HepG2 (cell line): ENCODE measurements around the gene MYO19. TPM values are rescaled to one million over a fixed set of nuclear protein-coding genes. Genes with fewer than 3 reads are reported as not detected.

Experiments used
- ARNTL ChIP-seq: sonication (generic); formaldehyde crosslinking; IDR thresholded peaks from 2 replicates; pipeline ENCODE4 v1.4.0; 2020; ENCODE audit warnings: mild to moderate bottlenecking, missing genetic modification reagents
- CAMTA2 ChIP-seq: sonication (generic); formaldehyde crosslinking; IDR thresholded peaks from 2 replicates; pipeline ENCODE4 v1.4.0; 2020; ENCODE audit warnings: mild to moderate bottlenecking, missing genetic modification reagents, borderline replicate concordance
- CHD2 ChIP-seq: IDR thresholded peaks from 2 replicates; pipeline ENCODE4 v1.6.1; 2011; ENCODE audit warnings: low read depth, low read length, improper control_type of control experiment
- GABPB1 ChIP-seq: IDR thresholded peaks from 2 replicates; pipeline ENCODE4 v1.6.1; 2016; ENCODE audit warnings: mild to moderate bottlenecking, missing genetic modification reagents, moderate library complexity, missing compliant biosample characterization
- GLI4 ChIP-seq: sonication (generic); formaldehyde crosslinking; IDR thresholded peaks from 2 replicates; pipeline ENCODE4 v1.5.1; 2020; ENCODE audit warnings: missing genetic modification reagents, mild to moderate bottlenecking, moderate library complexity, borderline replicate concordance
- KDM6A ChIP-seq: IDR thresholded peaks from 2 replicates; pipeline ENCODE4 v1.6.1; 2016; ENCODE audit warnings: low read depth
- ZFP82 ChIP-seq: sonication (generic); formaldehyde crosslinking; IDR thresholded peaks from 2 replicates; pipeline ENCODE4 v1.5.1; 2020; ENCODE audit warnings: mild to moderate bottlenecking, missing genetic modification reagents, borderline replicate concordance
- ZNF232 ChIP-seq: sonication (generic); formaldehyde crosslinking; IDR thresholded peaks from 2 replicates; pipeline ENCODE4 v1.4.0; 2020; ENCODE audit warnings: missing genetic modification reagents, borderline replicate concordance
- ZNF317 ChIP-seq: sonication (generic); formaldehyde crosslinking; IDR thresholded peaks from 2 replicates; pipeline ENCODE4 v1.5.0; 2020; ENCODE audit warnings: mild to moderate bottlenecking, missing genetic modification reagents
- ZNF326 ChIP-seq: sonication (generic); formaldehyde crosslinking; IDR thresholded peaks from 2 replicates; pipeline ENCODE4 v1.4.0; 2020; ENCODE audit warnings: missing genetic modification reagents, borderline replicate concordance
- ZNF879 ChIP-seq: sonication (generic); formaldehyde crosslinking; IDR thresholded peaks from 2 replicates; pipeline ENCODE4 v1.8.1; 2023; ENCODE audit warnings: missing genetic modification reagents
- polyA plus RNA-seq, 8 experiments: library from polyadenylated mRNA; depleted of rRNA in 3 of 8; stranded (reverse) in 7 of 8; unstranded in 1 of 8; fragments of >200 nt; fragmentation: Illumina TruSeq in 4 of 8; extraction: Trizol in 4 of 8; gene quantifications; 2 replicates each; pipeline versions ENCODE4 v1.2.1 to v1.2.3, GENCODE V29; 2011 to 2016; ENCODE audit warnings: low read depth in 4 of 8, missing spikeins in 1 of 8, mixed read lengths in 1 of 8; ENCODE audit not compliant: insufficient read depth in 1 of 8
- total RNA-seq, 5 experiments: library from RNA; depleted of rRNA; stranded (reverse); fragments of >200 nt; fragmentation: Illumina TruSeq; extraction: Trizol; gene quantifications; 2 replicates each; pipeline ENCODE4 v1.2.3, GENCODE V29; 2016; ENCODE audit warnings: low read depth in 1 of 5
- TF ChIP-seq, protein P1 (sequence below): sonication (generic); IDR thresholded peaks from 2 replicates; pipeline ENCODE4 v1.6.1; 2016; ENCODE audit warnings: low read depth, borderline replicate concordance
- TF ChIP-seq, protein P2 (sequence below): sonication (generic); formaldehyde crosslinking; IDR thresholded peaks from 2 replicates; pipeline ENCODE4 v1.4.0; 2020; ENCODE audit warnings: mild to moderate bottlenecking, missing genetic modification reagents
- TF ChIP-seq, protein P3 (sequence below): sonication (generic); formaldehyde crosslinking; IDR thresholded peaks from 2 replicates; pipeline ENCODE4 v1.4.0; 2020; ENCODE audit warnings: missing genetic modification reagents
- TF ChIP-seq, protein P4 (sequence below): sonication (generic); formaldehyde crosslinking; IDR thresholded peaks from 2 replicates; pipeline ENCODE4 v1.5.0; 2020; ENCODE audit warnings: missing genetic modification reagents
- TF ChIP-seq, protein P5 (sequence below): sonication (generic); formaldehyde crosslinking; IDR thresholded peaks from 2 replicates; pipeline ENCODE4 v1.4.0; 2020; ENCODE audit warnings: mild to moderate bottlenecking, missing genetic modification reagents

MYO19 gene
- total and polyA plus RNA-seq, 2 of the 13 experiments (the other 11 are each of a cell fraction or from before 2014, with no cell fraction given): 75.7 to 82.3 TPM

DNA sequence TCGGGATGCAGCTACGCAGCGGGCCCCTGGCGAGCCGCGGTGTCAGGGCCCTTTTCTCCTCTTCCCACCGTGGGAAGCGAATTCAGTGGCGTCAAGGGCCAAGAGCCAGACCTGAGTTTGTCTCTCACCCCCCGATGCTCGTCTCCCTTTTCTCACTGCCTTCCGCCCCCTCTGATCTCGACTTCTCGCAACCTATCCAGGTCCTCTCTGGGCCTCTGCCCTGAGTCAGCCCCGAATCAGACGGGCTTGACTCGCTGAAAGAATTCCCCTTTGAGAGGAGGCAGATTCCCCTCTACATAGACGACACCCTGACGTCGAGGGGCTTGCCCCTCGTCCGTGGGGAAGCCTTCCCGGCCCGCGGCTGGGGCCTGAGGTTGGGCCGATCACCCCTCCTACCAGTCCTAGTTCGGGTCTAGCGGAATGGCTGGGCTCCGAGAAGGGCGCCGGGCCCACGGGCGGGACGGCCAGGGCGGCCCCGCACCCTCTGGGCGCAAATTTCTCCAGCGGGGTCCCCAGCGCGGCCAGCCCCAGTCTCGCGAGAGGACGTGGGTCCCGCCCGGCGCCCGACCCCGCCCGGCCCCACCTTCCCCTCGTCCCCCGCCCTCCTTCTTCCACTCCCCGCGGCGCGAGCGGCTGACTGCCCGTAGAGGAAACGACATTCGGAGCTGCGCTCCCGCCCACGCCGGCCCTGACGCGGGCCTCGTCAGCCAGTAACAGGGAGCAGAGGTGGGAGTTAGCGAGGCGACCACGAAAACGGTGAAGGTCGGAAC lies 9.8 kb upstream of the MYO19 start, which contains the start of gene GGNBP2 (continued):
- TF ChIP-seq, protein P1, sequence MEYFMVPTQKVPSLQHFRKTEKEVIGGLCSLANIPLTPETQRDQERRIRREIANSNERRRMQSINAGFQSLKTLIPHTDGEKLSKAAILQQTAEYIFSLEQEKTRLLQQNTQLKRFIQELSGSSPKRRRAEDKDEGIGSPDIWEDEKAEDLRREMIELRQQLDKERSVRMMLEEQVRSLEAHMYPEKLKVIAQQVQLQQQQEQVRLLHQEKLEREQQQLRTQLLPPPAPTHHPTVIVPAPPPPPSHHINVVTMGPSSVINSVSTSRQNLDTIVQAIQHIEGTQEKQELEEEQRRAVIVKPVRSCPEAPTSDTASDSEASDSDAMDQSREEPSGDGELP: no peak
- TF ChIP-seq ZNF326 (CRISPR knock-in tag): no peak
- TF ChIP-seq, protein P2, sequence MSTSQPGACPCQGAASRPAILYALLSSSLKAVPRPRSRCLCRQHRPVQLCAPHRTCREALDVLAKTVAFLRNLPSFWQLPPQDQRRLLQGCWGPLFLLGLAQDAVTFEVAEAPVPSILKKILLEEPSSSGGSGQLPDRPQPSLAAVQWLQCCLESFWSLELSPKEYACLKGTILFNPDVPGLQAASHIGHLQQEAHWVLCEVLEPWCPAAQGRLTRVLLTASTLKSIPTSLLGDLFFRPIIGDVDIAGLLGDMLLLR (CRISPR knock-in tag): no peak
- TF ChIP-seq CHD2: peak; percentile 95
- no peak for TF ChIP-seq KDM6A (CRISPR knock-in tag)
- TF ChIP-seq ZNF317 (CRISPR knock-in tag): no peak; the same call in 1 of the 2 replicates
- peak; percentile 61; the same call in 1 of the 2 replicates for TF ChIP-seq CAMTA2 (CRISPR knock-in tag)
- peak; percentile 38 for TF ChIP-seq ARNTL (CRISPR knock-in tag)
- no peak for TF ChIP-seq ZFP82 (CRISPR knock-in tag)
- TF ChIP-seq GLI4: no peak
- TF ChIP-seq ZNF232 (CRISPR knock-in tag): no peak; the same call in 1 of the 2 replicates
- TF ChIP-seq ZNF879: peak; percentile 83; the same call in 1 of the 2 replicates
- TF ChIP-seq, protein P3, sequence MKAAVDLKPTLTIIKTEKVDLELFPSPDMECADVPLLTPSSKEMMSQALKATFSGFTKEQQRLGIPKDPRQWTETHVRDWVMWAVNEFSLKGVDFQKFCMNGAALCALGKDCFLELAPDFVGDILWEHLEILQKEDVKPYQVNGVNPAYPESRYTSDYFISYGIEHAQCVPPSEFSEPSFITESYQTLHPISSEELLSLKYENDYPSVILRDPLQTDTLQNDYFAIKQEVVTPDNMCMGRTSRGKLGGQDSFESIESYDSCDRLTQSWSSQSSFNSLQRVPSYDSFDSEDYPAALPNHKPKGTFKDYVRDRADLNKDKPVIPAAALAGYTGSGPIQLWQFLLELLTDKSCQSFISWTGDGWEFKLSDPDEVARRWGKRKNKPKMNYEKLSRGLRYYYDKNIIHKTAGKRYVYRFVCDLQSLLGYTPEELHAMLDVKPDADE (CRISPR knock-in tag): no peak
- TF ChIP-seq, protein P4, sequence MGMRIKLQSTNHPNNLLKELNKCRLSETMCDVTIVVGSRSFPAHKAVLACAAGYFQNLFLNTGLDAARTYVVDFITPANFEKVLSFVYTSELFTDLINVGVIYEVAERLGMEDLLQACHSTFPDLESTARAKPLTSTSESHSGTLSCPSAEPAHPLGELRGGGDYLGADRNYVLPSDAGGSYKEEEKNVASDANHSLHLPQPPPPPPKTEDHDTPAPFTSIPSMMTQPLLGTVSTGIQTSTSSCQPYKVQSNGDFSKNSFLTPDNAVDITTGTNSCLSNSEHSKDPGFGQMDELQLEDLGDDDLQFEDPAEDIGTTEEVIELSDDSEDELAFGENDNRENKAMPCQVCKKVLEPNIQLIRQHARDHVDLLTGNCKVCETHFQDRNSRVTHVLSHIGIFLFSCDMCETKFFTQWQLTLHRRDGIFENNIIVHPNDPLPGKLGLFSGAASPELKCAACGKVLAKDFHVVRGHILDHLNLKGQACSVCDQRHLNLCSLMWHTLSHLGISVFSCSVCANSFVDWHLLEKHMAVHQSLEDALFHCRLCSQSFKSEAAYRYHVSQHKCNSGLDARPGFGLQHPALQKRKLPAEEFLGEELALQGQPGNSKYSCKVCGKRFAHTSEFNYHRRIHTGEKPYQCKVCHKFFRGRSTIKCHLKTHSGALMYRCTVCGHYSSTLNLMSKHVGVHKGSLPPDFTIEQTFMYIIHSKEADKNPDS: 0 out of 2 replicates have a peak, but pooled peaks have one; percentile 39
- peak; percentile 71; the same call in 1 of the 2 replicates for TF ChIP-seq GABPB1 (CRISPR knock-in tag)
- TF ChIP-seq, protein P5, sequence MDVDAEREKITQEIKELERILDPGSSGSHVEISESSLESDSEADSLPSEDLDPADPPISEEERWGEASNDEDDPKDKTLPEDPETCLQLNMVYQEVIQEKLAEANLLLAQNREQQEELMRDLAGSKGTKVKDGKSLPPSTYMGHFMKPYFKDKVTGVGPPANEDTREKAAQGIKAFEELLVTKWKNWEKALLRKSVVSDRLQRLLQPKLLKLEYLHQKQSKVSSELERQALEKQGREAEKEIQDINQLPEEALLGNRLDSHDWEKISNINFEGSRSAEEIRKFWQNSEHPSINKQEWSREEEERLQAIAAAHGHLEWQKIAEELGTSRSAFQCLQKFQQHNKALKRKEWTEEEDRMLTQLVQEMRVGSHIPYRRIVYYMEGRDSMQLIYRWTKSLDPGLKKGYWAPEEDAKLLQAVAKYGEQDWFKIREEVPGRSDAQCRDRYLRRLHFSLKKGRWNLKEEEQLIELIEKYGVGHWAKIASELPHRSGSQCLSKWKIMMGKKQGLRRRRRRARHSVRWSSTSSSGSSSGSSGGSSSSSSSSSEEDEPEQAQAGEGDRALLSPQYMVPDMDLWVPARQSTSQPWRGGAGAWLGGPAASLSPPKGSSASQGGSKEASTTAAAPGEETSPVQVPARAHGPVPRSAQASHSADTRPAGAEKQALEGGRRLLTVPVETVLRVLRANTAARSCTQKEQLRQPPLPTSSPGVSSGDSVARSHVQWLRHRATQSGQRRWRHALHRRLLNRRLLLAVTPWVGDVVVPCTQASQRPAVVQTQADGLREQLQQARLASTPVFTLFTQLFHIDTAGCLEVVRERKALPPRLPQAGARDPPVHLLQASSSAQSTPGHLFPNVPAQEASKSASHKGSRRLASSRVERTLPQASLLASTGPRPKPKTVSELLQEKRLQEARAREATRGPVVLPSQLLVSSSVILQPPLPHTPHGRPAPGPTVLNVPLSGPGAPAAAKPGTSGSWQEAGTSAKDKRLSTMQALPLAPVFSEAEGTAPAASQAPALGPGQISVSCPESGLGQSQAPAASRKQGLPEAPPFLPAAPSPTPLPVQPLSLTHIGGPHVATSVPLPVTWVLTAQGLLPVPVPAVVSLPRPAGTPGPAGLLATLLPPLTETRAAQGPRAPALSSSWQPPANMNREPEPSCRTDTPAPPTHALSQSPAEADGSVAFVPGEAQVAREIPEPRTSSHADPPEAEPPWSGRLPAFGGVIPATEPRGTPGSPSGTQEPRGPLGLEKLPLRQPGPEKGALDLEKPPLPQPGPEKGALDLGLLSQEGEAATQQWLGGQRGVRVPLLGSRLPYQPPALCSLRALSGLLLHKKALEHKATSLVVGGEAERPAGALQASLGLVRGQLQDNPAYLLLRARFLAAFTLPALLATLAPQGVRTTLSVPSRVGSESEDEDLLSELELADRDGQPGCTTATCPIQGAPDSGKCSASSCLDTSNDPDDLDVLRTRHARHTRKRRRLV (CRISPR knock-in tag): no peak
